ENCODE data around the gene CPT1C.

Gene CPT1C

DNA sequence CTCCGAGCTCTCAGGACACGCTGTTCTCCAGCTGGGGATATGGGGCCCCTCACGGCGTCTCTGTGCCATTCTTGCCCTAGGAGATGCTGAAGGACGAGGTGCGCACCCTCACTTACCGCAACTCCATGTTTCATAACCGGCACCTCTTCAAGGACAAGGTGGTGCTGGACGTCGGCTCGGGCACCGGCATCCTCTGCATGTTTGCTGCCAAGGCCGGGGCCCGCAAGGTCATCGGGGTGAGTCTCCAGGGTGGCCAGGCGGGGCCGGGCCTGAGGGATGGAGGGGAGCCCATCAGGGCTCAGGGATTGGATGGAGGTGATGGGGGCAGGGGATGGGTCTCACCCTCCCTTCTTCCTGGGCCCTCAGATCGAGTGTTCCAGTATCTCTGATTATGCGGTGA is 9.1 kb upstream of the CPT1C start:
- DNase-seq (ENCODE audit: low read depth in 2 of 2), result no peak

DNA sequence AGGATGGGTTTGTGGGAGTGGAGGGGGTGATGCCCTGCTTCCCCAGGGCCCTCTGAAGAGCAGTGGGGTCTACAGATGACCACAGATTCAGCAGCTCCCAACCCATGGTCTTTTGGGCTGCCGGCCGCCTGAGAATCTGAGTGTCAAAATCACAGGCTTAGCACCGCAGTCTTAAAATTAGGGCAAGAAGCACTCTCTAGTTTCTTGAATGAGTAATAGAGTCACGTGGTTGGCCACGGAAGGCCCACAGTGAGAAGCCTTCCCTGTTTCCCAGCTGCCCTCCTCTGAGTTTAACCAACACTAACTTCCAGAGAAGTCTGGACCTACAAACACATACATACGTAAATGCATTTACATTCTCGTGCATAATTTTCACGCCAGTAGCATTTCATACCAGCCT is 8.6 kb upstream of the CPT1C start:
- no peak for DNase-seq (ENCODE audit: low read depth in 2 of 2)

DNA sequence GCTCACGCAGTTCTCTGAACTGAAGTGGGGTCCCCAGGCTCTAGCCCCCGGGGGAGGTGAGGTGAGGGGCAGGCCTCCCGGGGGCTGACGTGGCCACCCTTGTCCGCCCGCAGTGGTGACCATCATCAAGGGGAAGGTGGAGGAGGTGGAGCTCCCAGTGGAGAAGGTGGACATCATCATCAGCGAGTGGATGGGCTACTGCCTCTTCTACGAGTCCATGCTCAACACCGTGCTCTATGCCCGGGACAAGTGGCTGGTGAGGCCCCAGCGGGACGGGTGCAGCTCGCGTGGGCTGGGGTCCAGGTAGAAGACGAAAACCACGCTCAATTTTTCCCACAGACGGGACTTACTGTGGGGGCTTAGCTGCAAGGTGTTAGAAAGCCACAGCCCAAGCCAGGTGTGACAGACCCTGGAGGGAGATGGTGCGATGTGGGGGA is 7.1 kb upstream of the CPT1C start:
- DNase-seq (ENCODE audit: low read depth in 2 of 2), result no peak

DNA sequence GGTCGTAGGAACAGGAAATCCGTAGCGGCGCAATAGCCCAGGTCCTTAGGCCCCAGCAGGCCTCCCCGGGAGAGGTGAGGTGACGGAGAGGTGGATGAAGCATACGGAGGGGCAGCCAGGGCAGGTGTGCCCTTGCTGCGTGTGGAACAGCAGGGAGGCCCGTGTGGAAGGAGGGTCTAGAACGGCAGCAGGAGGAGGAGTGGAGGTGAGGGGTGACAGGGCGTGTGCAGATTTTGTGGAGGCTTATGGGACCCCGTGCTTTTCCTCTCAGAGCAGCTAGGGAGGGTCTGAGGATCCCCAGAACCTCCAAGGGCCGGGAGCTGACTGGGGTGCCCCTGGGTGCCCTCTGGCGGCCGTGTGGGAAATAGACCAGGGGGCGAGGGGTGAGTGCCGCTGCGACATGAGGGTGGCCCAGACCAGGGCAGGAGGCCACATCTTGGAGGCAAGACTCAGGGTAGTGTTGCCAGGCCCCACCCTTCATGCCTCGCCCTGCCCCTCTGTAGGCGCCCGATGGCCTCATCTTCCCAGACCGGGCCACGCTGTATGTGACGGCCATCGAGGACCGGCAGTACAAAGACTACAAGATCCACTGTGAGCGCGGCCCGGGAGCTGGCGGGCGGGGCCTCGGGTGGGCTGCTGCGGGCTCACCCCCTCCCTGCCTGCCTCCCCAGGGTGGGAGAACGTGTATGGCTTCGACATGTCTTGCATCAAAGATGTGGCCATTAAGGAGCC is 6.5 kb upstream of the CPT1C start:
- DNase-seq (ENCODE audit: low read depth in 2 of 2), result no peak

DNA sequence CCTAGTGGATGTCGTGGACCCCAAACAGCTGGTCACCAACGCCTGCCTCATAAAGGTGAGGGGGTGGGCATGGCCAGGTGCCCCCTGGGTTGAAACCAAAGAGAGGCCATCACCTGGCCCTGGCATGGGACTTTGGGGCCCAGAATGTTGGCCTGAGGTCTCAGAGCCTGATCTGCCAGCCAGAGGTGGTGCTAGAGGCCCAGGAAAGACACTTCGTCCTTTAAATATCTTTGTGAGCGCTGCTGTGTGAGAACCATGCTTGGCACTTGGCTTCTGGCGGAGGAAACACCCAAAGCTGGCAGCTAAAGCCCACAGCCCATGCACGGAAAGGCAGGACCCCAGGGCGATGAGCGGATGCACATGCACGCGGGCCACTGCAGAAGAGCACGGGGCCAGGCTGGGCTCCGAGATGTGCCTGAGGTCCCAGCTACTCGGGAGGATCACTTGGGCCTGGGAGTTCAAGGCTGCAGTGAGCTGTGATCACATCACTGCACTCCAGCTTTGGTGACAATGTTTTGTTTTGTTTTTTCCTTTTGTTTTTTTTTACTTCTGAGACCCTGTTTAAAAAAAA is 5.8 kb upstream of the CPT1C start:
- DNase-seq (ENCODE audit: low read depth in 2 of 2), result no peak

DNA sequence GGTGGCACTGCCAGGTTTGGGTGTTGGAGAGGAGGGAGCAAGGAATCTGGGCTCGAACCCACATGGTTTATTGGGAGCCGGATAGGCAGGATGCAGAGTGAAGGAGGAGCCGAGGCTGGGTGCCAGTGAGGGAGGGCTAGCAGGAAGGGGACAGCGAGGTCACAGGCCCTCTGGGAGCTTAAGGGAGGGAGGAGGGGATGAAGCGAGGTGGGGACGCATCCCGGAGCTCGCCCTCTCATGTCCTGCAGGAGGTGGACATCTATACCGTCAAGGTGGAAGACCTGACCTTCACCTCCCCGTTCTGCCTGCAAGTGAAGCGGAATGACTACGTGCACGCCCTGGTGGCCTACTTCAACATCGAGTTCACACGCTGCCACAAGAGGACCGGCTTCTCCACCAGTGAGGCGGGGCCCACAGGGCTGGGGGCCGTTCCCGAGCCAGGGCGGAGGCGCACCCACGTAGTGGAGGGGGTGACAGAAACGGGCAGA is 5.0 kb upstream of the CPT1C start:
- no peak for DNase-seq (ENCODE audit: low read depth in 2 of 2)

DNA sequence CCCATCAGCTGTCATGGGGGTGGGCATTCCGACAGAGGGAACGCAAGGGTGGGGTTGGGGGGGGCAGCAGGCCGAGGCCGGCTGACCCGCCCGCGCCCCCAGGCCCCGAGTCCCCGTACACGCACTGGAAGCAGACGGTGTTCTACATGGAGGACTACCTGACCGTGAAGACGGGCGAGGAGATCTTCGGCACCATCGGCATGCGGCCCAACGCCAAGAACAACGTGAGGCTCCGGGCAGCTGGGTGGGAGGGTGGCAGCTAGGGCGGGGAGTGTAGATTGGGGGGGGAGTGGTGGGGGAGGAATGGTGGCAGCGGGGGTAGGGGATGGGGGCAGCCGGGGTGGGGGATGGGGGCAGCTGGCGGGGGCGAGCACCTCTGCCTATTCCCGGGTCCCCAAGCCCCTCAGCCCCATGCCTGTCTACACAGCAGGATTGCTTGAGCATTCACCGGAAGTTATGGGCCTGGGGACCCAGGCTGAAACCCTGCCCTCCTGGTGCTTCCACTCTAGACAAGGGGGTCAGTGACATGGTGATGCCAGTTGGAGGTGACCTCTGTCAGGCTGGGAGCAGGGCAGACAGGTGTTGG is 4.3 kb upstream of the CPT1C start:
- no peak for DNase-seq (ENCODE audit: low read depth in 2 of 2)

DNA sequence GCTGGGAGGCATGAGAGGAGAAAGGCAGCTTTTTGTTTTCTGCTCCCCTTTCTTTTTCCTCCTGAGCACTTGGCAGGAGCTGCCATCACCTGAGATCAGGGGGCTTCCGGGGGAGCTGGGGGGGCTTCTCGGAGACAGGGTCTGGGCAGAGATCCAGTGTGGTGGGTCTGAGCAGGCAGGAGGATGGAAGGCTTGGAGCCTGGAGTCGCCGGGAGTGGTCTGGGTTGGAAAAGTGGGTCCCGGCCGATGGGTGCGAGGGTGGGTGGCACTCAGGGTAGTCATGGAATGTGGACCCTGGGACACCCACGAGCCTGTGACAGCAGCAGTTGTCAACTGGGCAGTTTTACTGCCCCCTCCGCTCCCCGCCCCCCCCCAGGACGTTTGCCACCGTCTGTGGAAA is 3.8 kb upstream of the CPT1C start:
- DNase-seq (ENCODE audit: low read depth in 2 of 2), result no peak

DNA sequence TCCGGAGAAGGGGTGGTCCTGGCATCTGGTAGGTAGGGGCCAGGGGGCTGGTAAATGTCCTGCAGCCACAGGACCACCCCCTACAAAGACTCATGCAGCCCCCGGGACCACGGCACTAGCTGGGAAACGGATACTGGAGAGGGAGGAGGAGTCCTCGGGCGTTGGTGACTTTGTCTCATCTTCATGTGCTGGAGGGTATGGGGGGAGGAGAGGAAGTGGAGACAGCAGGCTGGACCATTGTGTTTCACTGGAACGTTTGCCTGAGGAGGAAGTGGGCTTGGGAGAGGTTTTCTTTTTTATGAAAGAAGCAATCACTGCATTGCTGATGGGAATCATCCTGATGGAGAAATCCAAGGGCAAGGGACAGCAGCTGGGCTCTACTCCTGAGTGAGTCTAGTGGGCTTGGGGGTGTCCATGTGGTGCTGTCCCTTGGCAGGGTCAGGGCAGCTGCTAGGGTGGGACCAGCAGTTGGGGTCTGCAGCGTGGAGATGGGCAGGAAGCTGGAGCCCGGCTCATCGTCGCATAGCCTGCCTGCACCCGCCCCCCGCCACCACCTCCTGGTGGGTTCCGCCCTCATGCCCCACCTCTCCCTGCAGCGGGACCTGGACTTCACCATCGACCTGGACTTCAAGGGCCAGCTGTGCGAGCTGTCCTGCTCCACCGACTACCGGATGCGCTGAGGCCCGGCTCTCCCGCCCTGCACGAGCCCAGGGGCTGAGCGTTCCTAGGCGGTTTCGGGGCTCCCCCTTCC is 3.2 kb upstream of the CPT1C start:
- no peak for DNase-seq (ENCODE audit: low read depth in 2 of 2)

DNA sequence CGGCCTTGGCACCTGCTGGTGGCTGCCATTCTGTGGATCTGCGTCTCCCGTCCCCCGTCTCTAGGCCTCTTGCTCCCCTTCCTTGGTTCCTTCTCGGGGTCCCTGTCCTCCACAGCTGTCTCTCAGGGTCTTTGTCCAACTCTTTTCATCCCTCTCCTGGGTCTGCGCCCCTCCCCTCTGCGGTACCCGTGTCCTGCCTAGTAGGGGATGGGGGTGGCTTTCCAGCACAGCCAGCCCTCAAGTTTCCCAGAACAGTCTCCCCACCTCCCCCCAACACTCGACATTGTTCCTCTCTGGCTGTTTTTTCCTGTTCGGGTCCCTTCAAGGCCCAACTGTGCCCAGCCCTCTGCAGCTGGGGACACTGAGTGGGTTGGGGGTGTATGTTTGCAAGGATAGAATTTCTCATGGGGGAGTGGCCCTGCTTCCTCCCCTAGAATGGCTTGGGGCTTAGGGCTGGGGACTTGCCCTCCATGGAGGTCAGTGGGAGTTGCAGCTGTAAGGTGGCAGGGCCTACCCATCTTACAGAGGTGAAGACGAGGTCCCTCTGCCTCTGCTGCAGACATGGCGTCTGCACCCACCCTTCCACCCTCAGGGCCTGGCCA is 2.3 kb upstream of the CPT1C start:
- no peak for DNase-seq (ENCODE audit: low read depth in 2 of 2)

DNA sequence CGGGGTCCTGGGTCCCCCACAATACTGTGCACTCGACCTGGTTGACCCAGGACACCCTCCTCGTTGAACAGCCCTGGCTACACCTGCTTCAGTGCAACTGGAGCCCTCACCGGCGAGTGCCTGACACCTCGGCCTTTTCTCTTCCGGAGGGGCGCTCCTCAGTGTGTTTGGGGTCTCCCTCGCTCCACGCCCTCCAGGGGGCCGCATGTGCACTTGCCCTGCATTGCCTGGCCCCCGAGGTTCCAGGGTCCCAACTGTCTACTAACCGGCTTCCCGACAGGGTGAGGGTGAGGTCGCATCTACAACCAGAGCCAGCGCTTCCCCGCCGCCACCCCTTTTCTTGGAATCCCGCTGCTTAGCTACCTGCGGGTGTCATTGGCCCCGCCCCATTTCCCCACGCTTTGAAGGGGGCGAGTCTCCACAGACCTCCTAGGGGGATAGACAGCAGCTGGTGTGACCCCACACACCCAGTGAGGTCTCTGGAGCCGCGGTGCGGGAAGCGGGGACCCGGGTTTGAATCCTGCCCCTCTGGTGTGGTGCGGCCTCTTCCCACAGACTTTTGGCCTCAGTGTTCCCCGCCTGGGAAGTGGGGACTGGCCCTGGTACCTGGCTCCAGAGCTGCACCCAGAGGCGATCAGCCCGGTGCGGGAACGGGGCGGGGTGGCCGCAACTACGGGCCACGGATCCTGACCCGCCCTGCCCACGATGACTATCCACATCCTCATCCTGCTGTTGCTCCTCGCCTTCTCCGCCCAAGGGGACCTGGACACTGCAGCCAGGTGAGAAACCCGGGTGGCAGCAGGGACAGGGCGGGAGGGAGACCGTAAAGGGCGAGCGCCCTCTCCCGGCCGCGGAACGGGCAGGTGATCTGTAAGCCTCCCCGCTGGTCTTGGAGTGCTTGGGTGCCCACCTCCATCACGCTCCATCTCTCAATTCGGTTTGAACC is 1.5 kb upstream of the CPT1C start, which contains the start of gene ADM5:
ADM5 (plus strand) TSS at position 462 of the 946 bp plus-strand sequence; CDS start at position 706, 244 bp downstream.
- no peak for DNase-seq (ENCODE audit: low read depth in 2 of 2)

DNA sequence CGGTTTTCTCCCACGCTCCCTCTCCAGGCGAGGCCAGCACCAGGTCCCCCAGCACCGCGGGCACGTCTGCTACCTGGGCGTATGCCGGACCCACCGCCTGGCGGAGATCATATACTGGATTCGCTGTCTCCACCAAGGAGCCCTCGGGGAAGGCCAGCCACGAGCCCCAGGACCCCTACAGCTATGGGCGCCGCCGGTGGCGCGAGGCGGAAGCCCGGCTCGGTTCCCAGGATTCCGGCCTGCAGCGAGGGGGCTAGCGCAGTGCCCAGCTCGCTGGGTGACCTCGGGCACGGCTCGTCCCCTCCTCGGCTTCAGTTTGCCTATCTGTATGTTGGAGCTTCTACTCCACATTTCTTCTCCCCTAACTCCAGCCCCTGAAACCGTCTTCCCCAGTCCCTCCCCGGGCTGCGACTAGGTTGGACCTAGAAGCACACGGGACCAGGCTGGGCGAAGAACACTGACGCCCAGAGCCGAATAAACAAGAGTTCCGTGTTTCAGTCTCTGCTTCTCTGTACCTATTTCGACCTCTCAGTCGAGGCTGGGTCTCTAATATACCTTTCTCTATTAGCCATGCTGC is 749 bp upstream of the CPT1C start:
- no peak for DNase-seq (ENCODE audit: low read depth in 2 of 2)

DNA sequence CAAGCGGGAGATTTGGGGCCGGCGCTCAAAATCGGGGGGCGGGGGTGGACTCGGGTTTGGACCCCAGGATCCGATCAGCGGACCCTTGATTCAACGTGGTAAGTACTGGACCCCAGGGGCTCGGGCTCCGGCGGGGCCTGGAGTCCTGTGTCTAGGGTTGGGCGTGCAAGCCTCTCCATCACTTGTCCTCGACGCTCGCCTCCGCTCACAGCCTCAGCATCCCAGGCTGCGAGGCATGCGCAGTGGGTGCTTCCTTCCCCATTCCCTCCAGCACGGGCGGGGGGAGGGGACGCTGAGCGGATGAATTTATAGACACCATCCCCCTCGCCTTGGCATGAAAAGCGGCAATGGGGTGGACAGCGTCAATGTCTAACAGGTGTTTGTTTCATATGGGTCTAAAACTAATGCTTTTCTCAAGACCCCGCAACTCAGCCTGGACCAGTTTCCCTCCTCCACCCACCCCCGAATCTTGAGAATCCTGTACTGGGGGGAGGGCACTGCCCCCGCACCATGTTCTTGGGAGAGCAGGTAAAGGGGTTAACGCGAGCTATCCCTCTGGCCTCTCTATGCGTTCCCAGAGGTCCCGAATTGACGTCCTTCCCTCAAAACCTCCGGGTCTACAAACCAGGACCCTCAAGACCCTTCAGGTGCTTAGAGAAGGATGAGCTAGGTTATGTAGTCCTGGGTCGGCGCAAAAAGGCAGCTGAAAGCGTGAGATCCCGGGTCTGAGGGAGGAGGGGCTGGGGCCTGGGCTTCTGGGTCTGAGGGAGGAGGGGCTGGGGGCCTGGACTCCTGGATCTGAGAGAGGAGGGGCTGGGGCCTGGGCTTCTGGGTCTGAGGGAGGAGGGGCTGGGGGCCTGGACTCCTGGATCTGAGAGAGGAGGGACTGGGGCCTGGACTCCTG is 579 bp downstream of the CPT1C start:
- DNase-seq (ENCODE audit: low read depth in 2 of 2), result no peak

DNA sequence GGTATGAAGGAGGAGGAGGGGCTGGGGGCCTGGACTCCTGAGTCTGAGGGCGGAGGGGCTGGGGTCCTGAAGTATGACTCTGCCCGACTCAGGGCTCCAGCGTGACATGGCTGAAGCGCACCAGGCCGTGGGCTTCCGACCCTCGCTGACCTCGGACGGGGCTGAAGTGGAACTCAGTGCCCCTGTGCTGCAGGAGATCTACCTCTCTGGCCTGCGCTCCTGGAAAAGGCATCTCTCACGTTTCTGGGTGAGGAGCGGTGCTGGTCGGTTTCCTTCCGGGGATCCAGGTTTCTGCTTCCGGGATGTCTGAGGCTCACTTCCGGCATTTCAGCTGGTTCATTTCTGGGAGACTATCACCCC is 1.2 kb downstream of the CPT1C start:
- no peak for DNase-seq (ENCODE audit: low read depth in 2 of 2)

DNA sequence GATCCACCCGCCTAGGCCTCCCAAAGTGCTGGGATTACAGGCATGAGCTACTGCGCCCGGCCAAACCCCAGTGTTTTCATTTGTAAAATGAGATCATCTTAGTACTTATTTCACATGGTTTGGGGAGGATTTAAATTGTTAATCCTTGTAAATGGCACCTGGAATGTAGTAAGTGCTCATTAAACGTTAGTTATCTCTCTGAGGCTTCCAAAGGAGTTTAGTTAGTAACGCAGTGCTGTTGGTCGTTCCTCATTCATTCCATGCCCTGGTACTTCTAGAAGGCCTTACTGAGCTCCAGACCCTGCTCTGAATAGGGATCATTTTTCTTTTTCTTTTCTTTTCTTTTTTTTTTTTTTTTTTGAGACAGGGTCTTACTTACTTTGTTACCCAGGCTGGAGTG is 5.2 kb downstream of the CPT1C start:
- no peak for DNase-seq (ENCODE audit: low read depth in 2 of 2)

DNA sequence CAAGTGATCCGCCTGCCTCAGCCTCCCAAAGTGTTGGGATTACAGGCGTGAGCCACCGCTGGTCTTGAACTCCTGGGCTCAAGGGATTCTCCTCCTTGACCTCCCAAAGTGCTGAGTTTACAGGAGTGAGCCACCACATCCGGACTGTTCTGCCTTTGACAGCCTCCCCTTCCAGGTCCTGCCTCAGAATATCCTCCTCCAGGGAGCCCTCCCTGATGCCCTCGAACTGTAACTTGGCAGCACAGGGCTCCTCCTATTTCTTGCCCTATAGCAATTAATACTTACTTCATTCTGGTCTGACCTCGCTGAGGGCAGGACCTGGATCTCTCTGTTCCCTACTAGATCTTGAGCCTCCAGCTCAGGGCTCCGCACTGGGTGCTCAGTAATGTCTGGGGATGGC is 5.9 kb downstream of the CPT1C start:
- DNase-seq (ENCODE audit: low read depth in 2 of 2), result no peak

DNA sequence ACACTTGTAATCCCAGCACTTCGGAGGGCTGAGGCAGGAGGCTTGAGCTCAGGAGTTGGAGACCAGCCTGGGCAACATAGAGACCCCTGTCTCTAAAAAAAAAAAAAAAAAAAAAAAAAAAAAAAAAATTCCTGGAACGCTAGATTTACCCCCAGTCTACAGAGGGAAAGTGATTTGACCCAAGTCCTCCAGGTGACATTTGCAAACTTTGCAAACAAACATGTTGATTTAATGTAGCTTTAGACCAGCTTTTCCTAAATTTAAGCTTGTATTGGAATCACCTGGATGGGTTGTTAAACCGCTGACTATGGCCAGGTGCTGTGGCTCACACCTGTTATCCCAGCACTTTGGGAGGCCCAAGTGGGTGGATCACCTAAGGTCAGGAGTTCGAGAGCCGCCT is 8.4 kb downstream of the CPT1C start:
- no peak for DNase-seq (ENCODE audit: low read depth in 2 of 2)

DNA sequence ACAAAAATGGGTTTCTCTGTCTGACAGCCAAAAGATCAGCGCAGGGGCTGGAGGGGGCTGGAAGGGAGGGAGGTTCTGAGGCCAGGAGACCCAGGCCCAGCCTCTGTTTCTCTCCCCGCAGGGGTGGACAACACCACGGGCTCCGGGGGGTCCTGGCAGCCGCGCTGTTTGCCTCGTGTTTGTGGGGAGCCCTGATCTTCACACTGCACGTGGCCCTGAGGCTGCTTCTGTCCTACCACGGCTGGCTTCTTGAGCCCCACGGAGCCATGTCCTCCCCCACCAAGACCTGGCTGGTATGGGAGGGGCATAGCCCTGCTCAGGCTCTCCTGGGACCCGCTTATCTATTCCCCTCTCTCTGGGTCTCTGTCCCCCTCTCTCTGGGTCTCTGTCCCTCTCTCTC is 9.6 kb downstream of the CPT1C start:
- DNase-seq (ENCODE audit: low read depth in 2 of 2), result no peak

DNA sequence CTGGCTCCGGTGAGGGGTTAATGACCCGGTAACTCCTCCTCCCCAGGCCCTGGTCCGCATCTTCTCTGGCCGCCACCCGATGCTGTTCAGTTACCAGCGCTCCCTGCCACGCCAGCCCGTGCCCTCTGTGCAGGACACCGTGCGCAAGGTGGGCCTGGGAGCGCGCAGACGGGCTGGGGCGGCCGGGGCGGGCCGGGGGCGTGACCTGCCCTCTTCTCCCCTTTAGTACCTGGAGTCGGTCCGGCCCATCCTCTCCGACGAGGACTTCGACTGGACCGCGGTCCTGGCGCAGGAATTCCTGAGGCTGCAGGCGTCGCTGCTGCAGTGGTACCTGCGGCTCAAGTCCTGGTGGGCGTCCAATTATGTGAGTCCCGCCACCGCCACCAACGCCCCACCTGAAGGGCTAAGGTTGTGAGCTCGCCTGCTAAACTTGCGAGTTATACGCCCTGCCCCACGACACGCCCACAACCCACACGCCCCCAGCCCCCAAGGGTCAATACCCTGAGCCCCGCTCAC is 10.4 kb downstream of the CPT1C start:
- no peak for DNase-seq (ENCODE audit: low read depth in 2 of 2)
